T-helper 1 cell treated with Interleukin-12 subunit alpha and Interleukin-12 subunit beta and Interleukin-4 antibody, amounts not matched to agents 30 μg/mL and 1 μg/mL, for 36 hours (primary cell): ENCODE results near the gene PIGP.
"Not testable (repeated sequence)": the region's sequence is repeated elsewhere in the genome, so short reads cannot be mapped to it uniquely, and the experiment has no call there.

ENCODE experiments used
- H3K27ac Mint-ChIP-seq: one replicate; pipeline ENCODE4 v1.8.0; 2021; ENCODE audit warnings: mild to moderate bottlenecking, mixed read lengths
- H3K27me3 Mint-ChIP-seq: one replicate; pipeline ENCODE4 v1.8.0; 2021; ENCODE audit warnings: low read depth, mixed read lengths
- H3K36me3 Mint-ChIP-seq: one replicate; pipeline ENCODE4 v1.8.0; 2021; ENCODE audit warnings: low read depth, mixed read lengths
- H3K4me1 Mint-ChIP-seq: one replicate; pipeline ENCODE4 v1.8.0; 2021; ENCODE audit warnings: low read depth, mixed read lengths
- H3K4me3 Mint-ChIP-seq: one replicate; pipeline ENCODE4 v1.8.0; 2021; ENCODE audit warnings: mild to moderate bottlenecking, moderate library complexity, mixed read lengths
- H3K9me3 Mint-ChIP-seq: one replicate; pipeline ENCODE4 v1.8.0; 2021; ENCODE audit warnings: mixed read lengths

The PIGP gene

GRCh38 chr21:37065561-37066177, 7.2 kb downstream of the PIGP start:
- no peaks in the 10 kb centered on the region for H3K9me3 Mint-ChIP-seq
- H3K27ac Mint-ChIP-seq, result no peak overlapping the region
- no peak overlapping the region for H3K4me3 Mint-ChIP-seq
- H3K4me1 Mint-ChIP-seq, result peaks cover 2% of the 10 kb centered on the region
- no peaks in the 10 kb centered on the region for H3K27me3 Mint-ChIP-seq
- peaks cover 2% of the 10 kb centered on the region for H3K36me3 Mint-ChIP-seq

GRCh38 chr21:37064841-37065240, 8.0 kb downstream of the PIGP start:
- Mint-ChIP-seq H3K27ac (no peak overlapping the region), H3K36me3 (peaks cover 2% of the 10 kb centered on the region), H3K9me3 (no peaks in the 10 kb centered on the region)

GRCh38 chr21:37063433-37063832, 9.4 kb downstream of the PIGP start:
- H3K4me3 Mint-ChIP-seq, result no peak overlapping the region
- H3K9me3 Mint-ChIP-seq, result no peaks in the 10 kb centered on the region
- no peaks in the 10 kb centered on the region for H3K4me1 Mint-ChIP-seq
- H3K36me3 Mint-ChIP-seq, result no peaks in the 10 kb centered on the region
- H3K27ac Mint-ChIP-seq, result no peak overlapping the region
- H3K27me3 Mint-ChIP-seq, result no peaks in the 10 kb centered on the region

More at GRCh38 chr21:37064841-37065240, 8.0 kb downstream of the PIGP start:
- H3K4me1 Mint-ChIP-seq, result no peaks in the 10 kb centered on the region
- H3K27me3 Mint-ChIP-seq, result no peaks in the 10 kb centered on the region
- no peak overlapping the region for H3K4me3 Mint-ChIP-seq

- H3K4me3 Mint-ChIP-seq, result no peak overlapping the region
- no peaks in the 10 kb centered on the region for H3K27me3 Mint-ChIP-seq
- no peaks in the 10 kb centered on the region for H3K36me3 Mint-ChIP-seq
- H3K4me1 Mint-ChIP-seq, result no peaks in the 10 kb centered on the region
- no peaks in the 10 kb centered on the region for H3K9me3 Mint-ChIP-seq
- no peak overlapping the region for H3K27ac Mint-ChIP-seq
Measured at GRCh38 chr21:37062593-37062935, 10.3 kb downstream of the PIGP start.

- no peak overlapping the region for H3K27ac Mint-ChIP-seq
- H3K4me3 Mint-ChIP-seq, result no peak overlapping the region
- no peaks in the 10 kb centered on the region for H3K36me3 Mint-ChIP-seq
- no peaks in the 10 kb centered on the region for H3K4me1 Mint-ChIP-seq
- H3K27me3 Mint-ChIP-seq, result no peaks in the 10 kb centered on the region
- no peaks in the 10 kb centered on the region for H3K9me3 Mint-ChIP-seq
Measured at GRCh38 chr21:37061926-37062592, 10.8 kb downstream of the PIGP start.

- Mint-ChIP-seq H3K4me1 (no peaks in the 10 kb centered on the region), H3K9me3 (no peaks in the 10 kb centered on the region), H3K27ac (no peak overlapping the region), H3K4me3 (no peak overlapping the region), H3K36me3 (no peaks in the 10 kb centered on the region), H3K27me3 (peaks cover 9% of the 10 kb centered on the region)
Measured at GRCh38 chr21:37060296-37060695, 12.6 kb downstream of the PIGP start.

GRCh38 chr21:37059181-37059580, 13.7 kb downstream of the PIGP start:
- Mint-ChIP-seq H3K27ac (no peak overlapping the region), H3K4me1 (no peaks in the 10 kb centered on the region), H3K9me3 (no peaks in the 10 kb centered on the region), H3K27me3 (peaks cover 16% of the 10 kb centered on the region), H3K36me3 (no peaks in the 10 kb centered on the region), H3K4me3 (no peak overlapping the region)

- Mint-ChIP-seq H3K27ac (no peak overlapping the region), H3K4me1 (no peaks in the 10 kb centered on the region), H3K4me3 (no peak overlapping the region)
Measured at GRCh38 chr21:37058261-37058660, 14.6 kb downstream of the PIGP start.

GRCh38 chr21:37057614-37058013, 15.3 kb downstream of the PIGP start:
- no peak overlapping the region for H3K27ac Mint-ChIP-seq
- H3K4me1 Mint-ChIP-seq, result no peaks in the 10 kb centered on the region
- peaks cover 16% of the 10 kb centered on the region for H3K27me3 Mint-ChIP-seq
- H3K9me3 Mint-ChIP-seq, result no peaks in the 10 kb centered on the region
- H3K36me3 Mint-ChIP-seq, result no peaks in the 10 kb centered on the region
- H3K4me3 Mint-ChIP-seq, result no peak overlapping the region

More at GRCh38 chr21:37058261-37058660, 14.6 kb downstream of the PIGP start:
- H3K9me3 Mint-ChIP-seq, result no peaks in the 10 kb centered on the region
- H3K36me3 Mint-ChIP-seq, result no peaks in the 10 kb centered on the region
- H3K27me3 Mint-ChIP-seq, result peaks cover 16% of the 10 kb centered on the region

GRCh38 chr21:37055271-37055855, 17.5 kb downstream of the PIGP start:
- no peaks in the 10 kb centered on the region for H3K9me3 Mint-ChIP-seq
- H3K4me3 Mint-ChIP-seq, result no peak overlapping the region
- peaks cover 20% of the 10 kb centered on the region for H3K27me3 Mint-ChIP-seq
- H3K36me3 Mint-ChIP-seq, result no peaks in the 10 kb centered on the region
- H3K4me1 Mint-ChIP-seq, result no peaks in the 10 kb centered on the region
- H3K27ac Mint-ChIP-seq, result no peak overlapping the region

- H3K4me3 Mint-ChIP-seq, H3K9me3 Mint-ChIP-seq, H3K4me1 Mint-ChIP-seq, H3K36me3 Mint-ChIP-seq, H3K27ac Mint-ChIP-seq: not testable (repeated sequence)
- peaks cover 29% of the 10 kb centered on the region for H3K27me3 Mint-ChIP-seq
Measured at GRCh38 chr21:37049741-37050140, 23.1 kb downstream of the PIGP start.

GRCh38 chr21:37047079-37047478, 25.8 kb downstream of the PIGP start:
- Mint-ChIP-seq H3K4me3 (no peak overlapping the region), H3K36me3 (no peaks in the 10 kb centered on the region), H3K9me3 (no peaks in the 10 kb centered on the region), H3K27me3 (peaks cover 27% of the 10 kb centered on the region), H3K27ac (no peak overlapping the region), H3K4me1 (peaks cover 10% of the 10 kb centered on the region)

GRCh38 chr21:37045556-37045955, 27.3 kb downstream of the PIGP start:
- no peaks in the 10 kb centered on the region for H3K9me3 Mint-ChIP-seq
- peaks cover 23% of the 10 kb centered on the region for H3K27me3 Mint-ChIP-seq
- no peak overlapping the region for H3K27ac Mint-ChIP-seq
- H3K4me1 Mint-ChIP-seq, result peaks cover 10% of the 10 kb centered on the region
- no peak overlapping the region for H3K4me3 Mint-ChIP-seq
- H3K36me3 Mint-ChIP-seq, result no peaks in the 10 kb centered on the region

- Mint-ChIP-seq H3K27ac (no peak overlapping the region), H3K4me1 (peaks cover 10% of the 10 kb centered on the region), H3K4me3 (no peak overlapping the region), H3K36me3 (no peaks in the 10 kb centered on the region), H3K9me3 (no peaks in the 10 kb centered on the region), H3K27me3 (peaks cover 23% of the 10 kb centered on the region)
Measured at GRCh38 chr21:37045149-37045548, 27.7 kb downstream of the PIGP start.

- Mint-ChIP-seq H3K9me3 (no peaks in the 10 kb centered on the region), H3K4me3 (no peak overlapping the region), H3K27me3 (peaks cover 19% of the 10 kb centered on the region), H3K4me1 (peaks cover 10% of the 10 kb centered on the region), H3K27ac (no peak overlapping the region), H3K36me3 (no peaks in the 10 kb centered on the region)
Measured at GRCh38 chr21:37044643-37045042, 28.2 kb downstream of the PIGP start.
